Stimulated activated naive CD8-positive, alpha-beta T cell treated with anti-CD3 and anti-CD28 coated beads, Interleukin-15, Interleukin-2, amounts not matched to agents 100 ng/mL and 50 ng/mL, for 24 hours (primary cell): ENCODE results near the gene ATP2A2.
"Not testable (repeated sequence)": the region's sequence is repeated elsewhere in the genome, so short reads cannot be mapped to it uniquely, and the experiment has no call there.

Experiments
- H3K27ac Mint-ChIP-seq: one replicate; pipeline ENCODE4 v1.8.0; 2021; ENCODE audit warnings: mild to moderate bottlenecking, mixed read lengths
- H3K27me3 Mint-ChIP-seq: one replicate; pipeline ENCODE4 v1.8.0; 2021; ENCODE audit warnings: mixed read lengths
- H3K36me3 Mint-ChIP-seq: one replicate; pipeline ENCODE4 v1.8.0; 2021; ENCODE audit warnings: low read depth, mixed read lengths
- H3K4me1 Mint-ChIP-seq: one replicate; pipeline ENCODE4 v1.8.0; 2021; ENCODE audit warnings: low read depth, mixed read lengths
- H3K4me3 Mint-ChIP-seq: one replicate; pipeline ENCODE4 v1.8.0; 2021; ENCODE audit warnings: mild to moderate bottlenecking, mixed read lengths
- H3K9me3 Mint-ChIP-seq: one replicate; pipeline ENCODE4 v1.8.0; 2021; ENCODE audit warnings: mixed read lengths

Gene ATP2A2

GRCh38 chr12:110252716-110253115 lies 28.3 kb upstream of the ATP2A2 start:
- Mint-ChIP-seq H3K4me3 (no peak overlapping the region), H3K36me3 (no peaks in the 10 kb centered on the region), H3K9me3 (no peaks in the 10 kb centered on the region), H3K27ac (no peak overlapping the region), H3K4me1 (no peaks in the 10 kb centered on the region), H3K27me3 (no peaks in the 10 kb centered on the region)

GRCh38 chr12:110253176-110253575 lies 27.9 kb upstream of the ATP2A2 start:
- no peak overlapping the region for H3K4me3 Mint-ChIP-seq

GRCh38 chr12:110254971-110255540 lies 26.0 kb upstream of the ATP2A2 start:
- no peak overlapping the region for H3K4me3 Mint-ChIP-seq
- no peaks in the 10 kb centered on the region for H3K36me3 Mint-ChIP-seq
- H3K9me3 Mint-ChIP-seq, result no peaks in the 10 kb centered on the region
- H3K27ac Mint-ChIP-seq, result no peak overlapping the region
- H3K27me3 Mint-ChIP-seq, result no peaks in the 10 kb centered on the region
- H3K4me1 Mint-ChIP-seq, result no peaks in the 10 kb centered on the region

More at GRCh38 chr12:110253176-110253575, 27.9 kb upstream of the ATP2A2 start:
- Mint-ChIP-seq H3K9me3 (no peaks in the 10 kb centered on the region), H3K27me3 (no peaks in the 10 kb centered on the region), H3K27ac (no peak overlapping the region), H3K36me3 (no peaks in the 10 kb centered on the region), H3K4me1 (no peaks in the 10 kb centered on the region)

GRCh38 chr12:110255890-110256456 lies 25.1 kb upstream of the ATP2A2 start:
- not testable (repeated sequence) for H3K4me3 Mint-ChIP-seq

GRCh38 chr12:110256780-110257431 lies 24.1 kb upstream of the ATP2A2 start:
- Mint-ChIP-seq H3K4me1 (no peaks in the 10 kb centered on the region), H3K27me3 (no peaks in the 10 kb centered on the region), H3K36me3 (no peaks in the 10 kb centered on the region), H3K27ac (no peak overlapping the region), H3K9me3 (no peaks in the 10 kb centered on the region), H3K4me3 (no peak overlapping the region)

More at GRCh38 chr12:110255890-110256456, 25.1 kb upstream of the ATP2A2 start:
- not testable (repeated sequence) for H3K27ac Mint-ChIP-seq, H3K4me1 Mint-ChIP-seq, H3K9me3 Mint-ChIP-seq, H3K36me3 Mint-ChIP-seq, H3K27me3 Mint-ChIP-seq

- Mint-ChIP-seq H3K4me3 (no peak overlapping the region), H3K36me3 (no peaks in the 10 kb centered on the region), H3K27ac (no peak overlapping the region), H3K4me1 (no peaks in the 10 kb centered on the region), H3K27me3 (no peaks in the 10 kb centered on the region), H3K9me3 (no peaks in the 10 kb centered on the region)
These were observed 22.6 kb upstream of the ATP2A2 start for GRCh38 chr12:110258466-110258865.

- no peak overlapping the region for H3K27ac Mint-ChIP-seq
- no peaks in the 10 kb centered on the region for H3K9me3 Mint-ChIP-seq
- no peak overlapping the region for H3K4me3 Mint-ChIP-seq
- no peaks in the 10 kb centered on the region for H3K4me1 Mint-ChIP-seq
- no peaks in the 10 kb centered on the region for H3K36me3 Mint-ChIP-seq
- H3K27me3 Mint-ChIP-seq, result peaks cover under 1% of the 10 kb centered on the region
These were observed 18.3 kb upstream of the ATP2A2 start for GRCh38 chr12:110262442-110263388.

- peaks cover 15% of the 10 kb centered on the region for H3K27me3 Mint-ChIP-seq
These were observed 14.6 kb upstream of the ATP2A2 start for GRCh38 chr12:110266381-110266960.

GRCh38 chr12:110266980-110267620 lies 13.9 kb upstream of the ATP2A2 start:
- Mint-ChIP-seq H3K27me3 (peaks cover 20% of the 10 kb centered on the region), H3K27ac (no peak overlapping the region), H3K9me3 (no peaks in the 10 kb centered on the region), H3K4me1 (no peaks in the 10 kb centered on the region), H3K4me3 (no peak overlapping the region), H3K36me3 (no peaks in the 10 kb centered on the region)

More at GRCh38 chr12:110266381-110266960, 14.6 kb upstream of the ATP2A2 start:
- no peaks in the 10 kb centered on the region for H3K4me1 Mint-ChIP-seq
- no peaks in the 10 kb centered on the region for H3K36me3 Mint-ChIP-seq
- no peak overlapping the region for H3K27ac Mint-ChIP-seq
- H3K4me3 Mint-ChIP-seq, result no peak overlapping the region
- no peaks in the 10 kb centered on the region for H3K9me3 Mint-ChIP-seq

GRCh38 chr12:110269622-110270124 lies 11.4 kb upstream of the ATP2A2 start:
- peaks cover 21% of the 10 kb centered on the region for H3K27me3 Mint-ChIP-seq
- no peaks in the 10 kb centered on the region for H3K4me1 Mint-ChIP-seq
- H3K9me3 Mint-ChIP-seq, result no peaks in the 10 kb centered on the region
- H3K27ac Mint-ChIP-seq, result no peak overlapping the region
- no peaks in the 10 kb centered on the region for H3K36me3 Mint-ChIP-seq
- no peak overlapping the region for H3K4me3 Mint-ChIP-seq

GRCh38 chr12:110270125-110270962 lies 10.7 kb upstream of the ATP2A2 start:
- H3K27ac Mint-ChIP-seq, result no peak overlapping the region
- H3K27me3 Mint-ChIP-seq, result peaks cover 21% of the 10 kb centered on the region
- no peaks in the 10 kb centered on the region for H3K36me3 Mint-ChIP-seq
- no peak overlapping the region for H3K4me3 Mint-ChIP-seq
- no peaks in the 10 kb centered on the region for H3K9me3 Mint-ChIP-seq
- H3K4me1 Mint-ChIP-seq, result no peaks in the 10 kb centered on the region

- no peaks in the 10 kb centered on the region for H3K4me1 Mint-ChIP-seq
- no peaks in the 10 kb centered on the region for H3K9me3 Mint-ChIP-seq
- H3K27me3 Mint-ChIP-seq, result peaks cover 21% of the 10 kb centered on the region
- H3K27ac Mint-ChIP-seq, result no peak overlapping the region
- H3K4me3 Mint-ChIP-seq, result no peak overlapping the region
- no peaks in the 10 kb centered on the region for H3K36me3 Mint-ChIP-seq
These were observed 10.0 kb upstream of the ATP2A2 start for GRCh38 chr12:110271015-110271414.

GRCh38 chr12:110277530-110278254 lies 3.4 kb upstream of the ATP2A2 start:
- Mint-ChIP-seq H3K9me3 (no peaks in the 10 kb centered on the region), H3K4me3 (no peak overlapping the region)

More at GRCh38 chr12:110277530-110278254, 3.4 kb upstream of the ATP2A2 start:
- no peak overlapping the region for H3K27ac Mint-ChIP-seq
- peaks cover 7% of the 10 kb centered on the region for H3K36me3 Mint-ChIP-seq
- no peaks in the 10 kb centered on the region for H3K27me3 Mint-ChIP-seq
- H3K4me1 Mint-ChIP-seq, result peaks cover 15% of the 10 kb centered on the region
